Measurements from ENCODE around the gene HJURP. TPM values are rescaled to one million over a fixed set of nuclear protein-coding genes. Genes with fewer than 3 reads are reported as not detected.

HJURP gene
- total RNA-seq, 1 donor from 2014 or later = 0.52 TPM

DNA sequence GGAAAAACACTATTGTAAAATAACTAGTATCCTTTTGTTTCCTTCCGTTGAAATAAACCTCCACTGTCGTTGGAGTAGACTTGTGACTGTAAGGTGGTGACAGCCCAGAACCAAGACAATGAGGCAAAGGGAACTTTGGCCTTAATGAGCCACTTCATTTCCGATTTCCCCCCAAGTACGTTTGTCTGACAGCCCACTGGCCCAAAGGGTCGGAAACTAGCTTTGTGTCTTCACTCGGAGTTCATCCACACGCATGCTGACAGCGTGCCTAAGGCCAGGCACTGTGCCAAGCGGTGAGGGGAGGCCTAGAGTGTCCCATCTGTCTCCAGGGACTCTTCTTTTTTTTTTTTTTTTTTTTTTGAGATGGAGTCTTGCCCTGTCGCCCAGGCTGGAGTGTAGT, 21.0 kb downstream of the HJURP start:
- DNase-seq (no peak), ATAC-seq (no peak)
- intact Hi-C loops (cut with micrococcal nuclease) = no loop called here

DNA sequence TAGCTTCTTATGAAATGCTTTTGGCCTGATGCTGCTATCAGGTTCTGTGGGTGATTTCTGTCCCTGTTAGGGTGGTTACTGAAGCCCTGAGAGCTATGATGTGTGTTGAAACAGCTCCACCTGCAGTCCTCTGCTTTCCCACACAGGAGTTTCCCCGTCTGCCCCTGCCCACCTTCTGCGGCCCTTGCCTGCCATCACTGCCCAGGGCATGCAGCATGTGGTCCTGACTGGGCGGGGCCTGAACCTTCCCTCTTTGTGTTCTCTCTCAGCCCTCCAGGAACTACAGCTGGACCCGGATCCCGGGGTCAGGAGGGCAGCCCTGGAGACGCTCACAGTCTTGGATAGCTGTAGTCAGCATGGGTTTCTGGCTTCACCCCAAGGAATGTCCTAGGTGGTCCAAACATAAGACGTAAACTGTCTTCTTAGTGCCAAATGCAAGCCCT, 21.4 kb downstream of the HJURP start:
- ATAC-seq = no peak
- intact Hi-C loops (cut with micrococcal nuclease) = no loop called here
- DNase-seq = no peak

DNA sequence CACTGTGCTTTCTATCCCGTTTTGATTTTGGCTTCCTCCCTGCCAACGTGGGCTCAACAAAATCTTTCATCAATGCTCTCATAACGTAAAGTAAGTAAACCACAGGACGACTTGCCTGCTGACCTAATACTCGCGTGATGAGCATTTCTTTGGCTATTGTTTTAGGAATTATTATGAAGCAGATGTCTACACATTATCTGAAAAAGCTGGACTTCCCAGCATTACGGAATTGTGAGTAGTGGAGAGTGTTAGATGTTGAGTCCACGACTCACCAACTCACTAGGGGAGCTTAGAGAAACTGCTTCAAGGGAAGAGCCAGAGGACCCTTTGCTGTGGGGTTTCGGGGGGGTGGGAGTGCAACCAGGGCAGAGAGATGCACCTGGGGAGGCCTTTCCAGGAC, 21.9 kb downstream of the HJURP start:
- no peak for ATAC-seq
- intact Hi-C loops (cut with micrococcal nuclease) = no loop called here
- no peak for DNase-seq

DNA sequence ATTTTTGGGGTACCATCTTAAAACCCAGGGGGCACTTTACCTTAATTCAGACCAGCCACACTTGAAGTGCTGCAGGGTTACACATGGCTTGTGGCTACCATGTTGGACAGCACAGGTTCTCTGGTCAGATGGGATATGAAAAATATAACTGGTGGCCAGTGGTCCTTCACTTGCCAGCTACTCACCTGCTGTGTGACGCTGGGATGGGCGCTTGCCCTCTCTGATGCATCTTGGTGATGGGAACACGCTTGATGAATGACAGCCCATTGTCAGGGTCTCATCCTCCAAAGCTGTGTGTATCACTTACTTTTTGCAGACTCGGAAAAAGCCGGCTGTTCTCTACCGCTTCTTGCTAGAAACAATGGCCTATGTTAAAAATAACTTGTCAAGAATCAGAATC, 22.5 kb downstream of the HJURP start:
- intact Hi-C loops (cut with micrococcal nuclease) = no loop called here
- DNase-seq (no peak), ATAC-seq (no peak)

DNA sequence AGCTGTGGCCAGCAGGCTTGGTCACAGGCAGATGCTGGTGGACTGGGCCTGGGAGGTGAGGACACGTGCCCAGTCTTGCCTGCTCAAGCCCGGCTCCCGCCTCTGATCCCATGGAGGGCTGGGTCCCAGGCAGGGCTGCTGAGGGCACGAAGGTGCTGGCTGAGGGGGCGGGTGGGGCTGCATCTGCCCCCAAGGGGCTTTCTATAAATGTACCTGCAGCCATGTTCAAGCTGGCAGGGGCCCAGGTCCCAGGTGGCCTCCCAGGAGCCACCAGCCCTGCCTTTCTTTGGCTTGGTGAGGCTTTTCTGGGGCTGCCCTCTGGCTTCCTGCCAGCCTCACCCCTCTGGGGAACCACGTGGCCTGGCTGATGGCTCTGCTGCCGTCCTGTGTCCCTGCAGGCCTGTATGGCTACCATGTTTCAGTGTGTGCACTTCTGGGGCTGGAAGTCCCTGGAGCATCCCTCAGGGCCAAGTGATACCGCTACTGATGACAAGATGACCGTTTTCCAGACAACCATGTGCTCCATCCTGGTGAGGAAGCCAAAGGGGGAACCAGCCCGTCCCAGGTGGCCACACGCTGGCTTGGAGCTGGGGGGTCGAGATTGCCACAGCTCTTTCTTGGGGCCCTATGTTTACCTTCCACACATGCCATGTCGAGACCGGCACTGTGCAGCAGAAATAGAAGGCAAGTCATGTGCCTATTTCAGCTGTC, 23.2 kb downstream of the HJURP start:
- DNase-seq (no peak), ATAC-seq (no peak)
- intact Hi-C loops (cut with micrococcal nuclease) = no loop called here

DNA sequence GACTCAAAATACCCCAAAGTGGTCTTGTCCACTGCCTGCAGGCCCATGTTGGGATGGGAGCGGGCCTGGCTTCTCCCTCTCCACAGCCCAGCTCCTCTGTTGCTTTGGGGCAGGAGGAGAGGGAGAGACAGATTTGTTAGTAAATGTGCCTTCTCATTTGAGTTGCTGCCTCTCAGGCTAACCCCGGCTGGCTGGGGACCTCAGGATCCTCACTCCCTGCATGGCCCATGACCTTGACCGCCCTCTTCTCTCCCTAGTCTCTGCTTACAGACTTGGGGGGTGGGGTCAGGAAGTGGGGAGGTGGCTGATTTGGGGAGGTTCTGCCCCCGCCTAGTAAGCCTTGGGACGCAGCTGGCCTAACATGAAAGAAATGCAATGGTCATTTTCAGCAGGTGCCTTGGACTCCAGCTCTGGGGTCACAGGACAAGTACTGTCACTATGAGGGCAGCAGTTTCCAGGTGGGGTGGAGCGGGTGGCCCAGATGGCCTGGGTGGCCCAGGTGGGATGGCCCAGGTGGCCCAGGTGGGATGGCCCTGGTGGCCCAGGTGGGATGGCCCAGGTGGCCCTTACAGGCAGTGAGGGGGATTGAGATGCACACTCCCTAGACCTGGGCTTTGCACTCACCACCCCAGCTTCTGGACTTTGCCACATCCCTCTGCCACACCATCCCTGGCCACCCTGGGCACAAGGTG, 24.1 kb downstream of the HJURP start:
- intact Hi-C loops (cut with micrococcal nuclease) = no loop called here
- DNase-seq (no peak), ATAC-seq (no peak)

DNA sequence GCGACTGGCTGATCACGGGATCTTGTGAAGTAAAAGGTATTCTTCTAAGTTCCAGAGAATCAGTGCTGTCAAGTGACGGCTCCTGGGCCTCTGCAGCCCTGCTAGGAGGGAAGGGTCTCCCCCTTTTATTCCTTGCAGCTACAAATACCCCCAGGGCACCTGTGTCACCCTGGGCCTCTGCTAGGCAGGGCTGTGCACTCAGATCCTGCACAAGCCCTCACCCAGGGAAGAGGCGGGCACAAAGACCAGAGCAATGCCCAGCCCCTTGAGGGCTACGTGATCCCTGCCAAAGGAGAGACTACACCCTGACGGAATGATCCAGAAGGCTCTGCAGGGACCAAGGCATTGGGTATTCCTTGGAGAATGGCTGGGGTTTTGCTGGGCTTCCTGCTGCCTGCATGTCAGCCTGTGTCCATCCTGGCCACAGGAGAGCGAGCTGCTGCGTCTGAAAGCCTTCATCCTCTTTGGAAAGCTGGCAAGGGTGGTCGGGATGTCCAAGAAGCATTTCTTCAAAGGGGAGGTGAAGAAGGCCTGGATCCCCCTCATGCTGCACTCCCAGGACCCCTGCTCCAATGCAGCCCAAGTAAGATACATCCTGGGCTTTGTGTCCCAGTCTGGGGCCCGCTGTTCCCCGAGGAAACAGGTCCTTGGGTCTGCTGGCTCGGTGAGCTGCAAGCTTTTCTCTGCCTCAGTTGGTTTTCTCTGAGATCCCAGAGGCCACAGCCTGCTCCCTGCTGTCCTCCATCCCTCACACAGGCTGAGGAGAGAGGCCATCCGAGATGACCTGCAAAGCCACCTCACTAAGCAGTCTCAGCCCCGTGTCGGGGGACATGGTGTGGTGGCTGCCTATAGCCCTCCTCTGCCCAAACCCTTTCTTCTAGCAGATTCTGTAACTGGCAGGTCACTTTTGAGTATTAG, 24.9 kb downstream of the HJURP start:
- DNase-seq (no peak), ATAC-seq (no peak)

DNA sequence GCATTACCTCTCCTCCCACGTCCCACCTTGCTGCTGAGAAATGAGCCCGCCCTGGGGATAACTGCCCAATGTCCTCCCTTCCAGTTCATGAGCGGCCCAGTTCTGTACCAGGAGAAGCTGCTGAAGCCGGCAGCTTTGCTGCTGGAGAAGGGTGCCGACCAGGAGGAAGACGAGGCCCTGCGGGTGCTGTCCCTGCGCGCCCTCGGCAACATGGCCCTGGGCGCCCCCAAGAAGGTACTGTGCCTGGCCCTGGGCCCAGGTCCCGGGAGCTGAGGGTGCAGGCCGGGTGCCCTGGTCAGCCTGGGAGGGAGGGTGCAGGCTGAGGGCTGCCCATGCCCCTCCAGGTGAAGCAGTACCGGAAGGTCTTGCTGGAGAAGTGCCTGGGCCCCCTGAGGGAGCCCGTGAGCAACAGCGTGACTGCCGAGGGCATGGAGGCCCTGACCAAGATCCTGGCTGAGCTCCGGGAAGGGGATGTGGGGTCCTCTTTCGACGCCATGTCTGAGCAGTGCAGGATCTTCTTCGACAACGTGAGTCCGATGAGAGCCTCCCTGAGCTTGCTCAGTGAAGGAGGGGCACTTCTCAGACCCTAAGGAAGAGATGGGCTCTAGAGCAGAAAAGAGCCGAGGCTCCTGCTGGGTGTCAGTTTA, 25.7 kb downstream of the HJURP start:
- intact Hi-C loops (cut with micrococcal nuclease) = no loop called here
- ATAC-seq = no peak
- DNase-seq = no peak

More for the DNA sequence above, 24.9 kb downstream of the HJURP start:
- intact Hi-C loops (cut with micrococcal nuclease) = no loop called here

DNA sequence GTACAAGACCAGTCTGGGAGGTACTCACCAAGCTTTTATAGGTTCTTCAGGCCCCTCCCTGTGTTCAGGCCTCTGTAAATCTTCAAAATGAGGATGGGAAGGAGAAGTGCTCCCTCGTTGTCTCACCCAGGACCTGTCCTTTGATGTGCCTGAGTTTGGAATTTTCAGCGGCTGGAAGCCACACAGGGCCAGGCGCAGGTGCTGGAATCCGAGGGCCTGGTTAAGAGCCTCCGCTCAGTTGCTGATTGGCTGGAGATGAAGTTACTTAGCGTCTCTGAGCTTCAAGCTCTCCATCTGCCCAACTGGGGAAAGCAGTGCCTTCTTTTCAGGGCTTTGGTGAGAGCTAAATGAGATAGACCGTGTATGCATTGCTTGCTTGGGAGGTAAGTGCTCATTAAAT, 30.0 kb downstream of the HJURP start:
- ATAC-seq (no peak), DNase-seq (no peak)
- intact Hi-C loops (cut with micrococcal nuclease) = no loop called here

DNA sequence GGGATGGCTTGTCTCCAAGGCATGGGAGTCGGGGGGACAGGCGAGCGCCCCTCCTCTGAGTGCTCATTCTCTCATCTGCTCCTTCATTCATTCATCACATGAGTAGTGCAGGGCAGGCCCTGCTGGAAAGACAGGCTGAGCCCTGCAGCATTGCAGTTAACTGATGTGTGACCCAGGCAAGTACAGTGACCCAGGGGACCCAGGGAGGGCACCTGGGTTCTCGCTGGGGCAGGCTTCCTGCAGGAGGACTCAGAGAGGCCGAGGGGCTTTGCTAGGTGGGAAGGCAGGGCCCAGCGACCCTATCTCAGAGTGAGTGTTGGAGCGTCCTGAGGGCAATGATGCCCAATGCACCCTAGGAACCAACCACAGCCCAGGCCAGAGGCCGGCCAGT, 30.6 kb downstream of the HJURP start:
- intact Hi-C loops (cut with micrococcal nuclease) = no loop called here
- no peak for ATAC-seq
- DNase-seq = no peak

DNA sequence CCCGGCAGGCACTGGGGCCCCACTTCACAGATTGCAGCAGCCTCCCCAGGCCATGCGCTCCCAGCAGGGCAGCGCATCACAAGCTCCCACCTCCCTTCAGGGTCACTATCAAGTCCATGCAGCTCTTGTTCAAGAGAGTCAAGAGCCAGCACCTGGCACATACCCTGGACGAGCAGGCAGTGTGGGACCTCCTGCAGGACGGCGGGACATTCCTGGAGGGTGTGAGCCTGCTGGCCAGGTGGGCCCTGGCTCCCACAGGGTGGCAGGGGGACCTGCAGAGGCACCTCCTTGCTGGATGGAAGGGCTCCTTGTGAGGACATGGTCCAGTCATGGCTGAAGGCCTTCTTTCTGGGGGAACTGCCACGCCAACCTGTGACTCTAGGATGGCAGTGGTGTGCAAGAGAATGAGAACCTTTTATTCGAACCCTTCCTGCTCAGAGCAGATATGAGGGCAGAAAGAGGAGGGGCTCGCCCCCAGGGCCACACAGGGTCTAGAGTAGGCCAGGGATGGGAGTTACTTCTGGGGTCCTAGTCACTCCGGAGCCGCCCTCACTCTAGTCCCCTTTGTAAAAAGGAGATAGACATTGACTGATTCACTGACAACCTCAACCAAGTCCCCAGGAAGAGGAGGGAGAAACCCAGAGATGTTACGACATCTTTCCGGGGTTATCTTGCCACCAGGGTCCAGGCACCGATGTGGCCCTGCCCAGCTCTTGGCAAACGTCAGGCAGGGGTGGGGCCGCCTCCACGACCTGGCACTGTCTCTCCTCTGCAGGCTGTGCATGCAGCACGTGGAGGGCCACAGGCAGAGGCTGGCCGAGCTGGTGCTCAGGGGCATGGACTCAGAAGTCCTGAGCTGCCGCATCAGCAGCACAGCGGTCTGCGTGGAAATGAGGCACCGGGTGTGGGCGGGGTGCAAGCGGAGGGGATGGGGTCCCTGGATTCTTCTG, 31.3 kb downstream of the HJURP start:
- intact Hi-C loops (cut with micrococcal nuclease) = no loop called here
- no peak for DNase-seq
- ATAC-seq = no peak

DNA sequence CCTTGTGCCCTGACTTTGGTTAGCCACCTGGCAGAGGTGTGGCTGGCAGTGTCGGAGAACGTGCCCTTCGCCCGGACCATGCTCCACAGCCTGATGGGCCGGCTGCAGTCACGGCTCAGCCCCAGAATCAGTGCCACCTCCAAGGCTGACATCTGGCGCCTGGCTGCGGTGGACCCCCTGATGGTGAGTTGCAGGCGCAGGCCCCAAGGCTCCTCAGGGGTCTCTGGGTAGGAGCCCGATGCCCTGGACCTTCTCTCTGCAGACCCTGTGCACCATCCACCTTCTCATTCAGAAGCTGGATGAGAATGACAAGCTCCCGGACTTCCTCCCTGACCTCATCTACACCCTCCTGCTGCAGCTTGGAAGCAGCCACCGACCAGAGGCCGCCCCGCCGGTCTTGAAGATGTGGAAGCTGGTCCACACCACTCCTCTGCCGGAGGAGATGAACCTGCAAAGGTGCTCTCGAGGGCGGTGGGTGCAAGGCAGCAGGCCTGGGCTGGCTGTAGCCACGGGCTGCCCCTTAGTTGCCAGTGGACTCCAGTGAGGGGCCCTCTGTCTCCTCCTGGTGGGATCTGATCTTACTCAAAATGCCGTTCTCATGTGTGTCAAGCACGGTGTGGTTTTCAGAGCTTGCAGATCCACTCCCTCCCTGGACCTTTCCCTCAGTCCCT, 32.1 kb downstream of the HJURP start:
- DNase-seq (no peak), ATAC-seq (no peak)
- intact Hi-C loops (cut with micrococcal nuclease) = no loop called here

DNA sequence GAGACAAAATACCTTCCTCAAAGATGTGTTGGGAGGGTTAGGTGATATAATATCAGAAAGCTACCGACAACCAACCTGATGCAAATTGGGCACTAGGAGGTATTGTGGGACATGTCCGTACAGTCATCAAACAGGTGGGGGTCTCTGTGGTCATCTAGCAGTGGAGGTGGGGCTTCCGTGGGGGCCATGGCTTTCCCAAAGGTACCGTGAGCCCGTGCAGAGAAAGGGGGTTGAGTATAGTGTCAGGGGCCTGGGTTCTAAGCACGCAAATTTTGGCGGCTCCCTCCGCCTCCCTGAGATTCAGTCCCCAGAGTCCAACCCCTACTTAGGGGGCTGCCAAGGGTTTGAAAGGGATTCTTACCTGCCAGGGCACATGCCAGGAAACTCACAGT, 32.6 kb downstream of the HJURP start:
- ATAC-seq = no peak
- intact Hi-C loops (cut with micrococcal nuclease) = no loop called here

DNA sequence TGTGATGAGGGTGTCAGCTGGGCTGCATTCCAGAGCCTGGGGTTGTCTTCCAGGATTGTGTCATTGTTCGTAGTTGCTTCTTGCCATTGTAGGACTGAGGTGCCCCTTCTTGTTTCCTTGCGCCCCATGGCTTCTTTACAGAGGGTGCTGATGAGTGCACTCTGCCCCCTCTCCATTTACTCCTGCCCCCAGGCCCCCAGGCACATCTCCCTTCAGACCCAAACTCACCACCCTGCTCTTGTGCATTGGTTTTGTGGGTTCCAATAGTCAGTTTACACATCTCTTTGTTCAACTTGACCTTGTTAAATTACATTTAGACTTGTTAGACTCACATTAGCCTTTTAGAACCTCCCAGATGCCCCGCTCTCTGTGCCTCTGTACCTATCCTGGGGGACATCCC, 33.1 kb downstream of the HJURP start:
- intact Hi-C loops (cut with micrococcal nuclease) = no loop called here
- DNase-seq (no peak), ATAC-seq (no peak)

More for the DNA sequence above, 32.6 kb downstream of the HJURP start:
- no peak for DNase-seq

DNA sequence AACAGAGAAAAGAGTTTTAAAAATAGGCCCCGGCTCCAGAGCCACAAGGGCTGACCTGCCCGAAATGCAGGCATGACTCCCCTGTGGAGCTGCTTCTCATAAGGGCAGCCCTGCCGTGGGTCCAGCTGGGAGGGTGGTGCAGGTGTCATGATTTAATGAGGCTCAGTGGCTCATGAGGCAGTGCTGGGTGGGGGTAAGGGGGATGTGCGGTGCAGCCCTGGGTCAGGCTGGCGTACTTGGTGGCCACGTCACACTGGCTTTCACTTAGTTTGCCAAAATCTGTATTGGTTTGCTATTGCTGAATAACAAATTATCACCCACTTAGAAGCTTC, 33.6 kb downstream of the HJURP start:
- DNase-seq = no peak

DNA sequence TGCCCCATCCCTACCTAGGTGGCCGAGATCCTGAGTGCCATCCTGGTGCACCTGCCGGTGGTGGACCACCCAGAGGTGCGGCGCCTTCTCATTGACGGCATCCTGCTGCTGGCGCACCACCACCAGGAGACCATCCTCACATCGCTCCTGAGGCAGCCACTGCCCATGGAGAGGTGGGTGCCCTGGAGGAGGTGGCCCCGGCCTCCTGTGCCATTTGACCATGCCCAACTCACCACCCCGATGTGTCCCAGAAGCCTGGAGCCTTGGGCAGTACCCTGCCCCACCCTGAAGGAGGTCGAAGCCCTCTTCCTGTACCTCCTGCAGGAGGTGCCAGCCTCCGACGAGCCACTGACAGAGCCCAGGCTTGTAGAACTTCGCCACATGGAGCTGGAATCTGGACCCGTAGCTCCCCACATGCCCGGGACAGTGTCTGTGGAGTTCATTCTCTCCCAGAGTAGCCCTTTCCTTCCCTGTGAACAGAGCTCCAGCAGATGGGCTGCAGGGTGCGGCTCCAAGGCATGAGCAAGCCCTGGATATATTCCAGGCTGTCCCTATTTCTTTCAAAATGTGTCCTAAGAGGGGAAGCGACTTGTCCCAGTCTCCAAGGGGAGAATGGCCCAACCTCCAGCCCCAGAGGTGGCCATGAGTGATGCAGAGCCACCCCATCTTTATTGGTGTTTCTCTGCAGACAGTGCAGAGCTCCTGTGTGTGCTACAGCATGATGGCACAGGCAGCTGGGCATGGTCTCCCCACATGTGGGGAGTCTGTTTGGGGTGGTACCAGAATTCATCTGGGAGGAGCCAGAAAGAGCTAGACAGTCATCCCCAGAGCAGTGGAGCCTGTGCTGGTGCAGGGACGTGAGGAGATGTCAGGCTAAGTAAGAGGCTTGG, 34.2 kb downstream of the HJURP start:
- ATAC-seq = no peak
- intact Hi-C loops (cut with micrococcal nuclease) = no loop called here
- no peak for DNase-seq

More for the DNA sequence above, 33.6 kb downstream of the HJURP start:
- intact Hi-C loops (cut with micrococcal nuclease) = no loop called here
- ATAC-seq = no peak

Data from left ventricle myocardium superior (tissue), 1 donor.